Stimulated activated CD4-positive, alpha-beta T cell treated with anti-CD3 and anti-CD28 coated beads, Interleukin-2, amount 100 ng/mL, for 48 hours (primary cell): ENCODE results near the gene RUNDC3A.
A peak's percentile ranks its signal among the peaks of the same experiment; 100 is the strongest.

Experiments
- DNase-seq, 2 donors: peaks; one replicate each; pipeline ENCODE4 v3.0.0-alpha.2; 2020

The RUNDC3A gene

GRCh38 chr17:44284024-44284400, 24.4 kb upstream of the RUNDC3A start:
- no peak for DNase-seq

GRCh38 chr17:44287651-44288050, 20.8 kb upstream of the RUNDC3A start:
- no peak for DNase-seq

- DNase-seq: no peak
Measured at GRCh38 chr17:44293509-44294226, 14.7 kb upstream of the RUNDC3A start.

- DNase-seq: no peak
Measured at GRCh38 chr17:44297975-44298374, 10.4 kb upstream of the RUNDC3A start.

- no peak for DNase-seq
Measured at GRCh38 chr17:44304651-44305050, 3.8 kb upstream of the RUNDC3A start.

- DNase-seq: no peak
Measured at GRCh38 chr17:44307387-44308186, 814 bp upstream of the RUNDC3A start.

GRCh38 chr17:44308865-44309264, 464 bp downstream of the RUNDC3A start:
- DNase-seq: no peak

- DNase-seq: no peak
Measured at GRCh38 chr17:44309472-44309871, 1.1 kb downstream of the RUNDC3A start.

GRCh38 chr17:44310188-44310587, 1.8 kb downstream of the RUNDC3A start:
- DNase-seq: no peak

GRCh38 chr17:44310609-44311376, 2.4 kb downstream of the RUNDC3A start:
- DNase-seq: no peak

GRCh38 chr17:44311562-44312181, 3.3 kb downstream of the RUNDC3A start:
- no peak for DNase-seq

- no peak for DNase-seq
Measured at GRCh38 chr17:44312396-44313104, 4.1 kb downstream of the RUNDC3A start.

GRCh38 chr17:44314031-44314430, 5.6 kb downstream of the RUNDC3A start:
- DNase-seq: no peak

GRCh38 chr17:44314524-44314868, 6.1 kb downstream of the RUNDC3A start:
- no peak for DNase-seq

GRCh38 chr17:44314869-44315661, 6.7 kb downstream of the RUNDC3A start:
- DNase-seq: peak; percentile 34 to 40

GRCh38 chr17:44315760-44316731, 7.6 kb downstream of the RUNDC3A start:
- DNase-seq: no peak

- DNase-seq: no peak
Measured at GRCh38 chr17:44317545-44317944, 9.1 kb downstream of the RUNDC3A start.

GRCh38 chr17:44318077-44318892, 9.9 kb downstream of the RUNDC3A start:
- no peak for DNase-seq

- DNase-seq: no peak
Measured at GRCh38 chr17:44320066-44320465, 11.7 kb downstream of the RUNDC3A start.
